Measurements from ENCODE around the gene FKBP14.

The FKBP14 gene

DNA sequence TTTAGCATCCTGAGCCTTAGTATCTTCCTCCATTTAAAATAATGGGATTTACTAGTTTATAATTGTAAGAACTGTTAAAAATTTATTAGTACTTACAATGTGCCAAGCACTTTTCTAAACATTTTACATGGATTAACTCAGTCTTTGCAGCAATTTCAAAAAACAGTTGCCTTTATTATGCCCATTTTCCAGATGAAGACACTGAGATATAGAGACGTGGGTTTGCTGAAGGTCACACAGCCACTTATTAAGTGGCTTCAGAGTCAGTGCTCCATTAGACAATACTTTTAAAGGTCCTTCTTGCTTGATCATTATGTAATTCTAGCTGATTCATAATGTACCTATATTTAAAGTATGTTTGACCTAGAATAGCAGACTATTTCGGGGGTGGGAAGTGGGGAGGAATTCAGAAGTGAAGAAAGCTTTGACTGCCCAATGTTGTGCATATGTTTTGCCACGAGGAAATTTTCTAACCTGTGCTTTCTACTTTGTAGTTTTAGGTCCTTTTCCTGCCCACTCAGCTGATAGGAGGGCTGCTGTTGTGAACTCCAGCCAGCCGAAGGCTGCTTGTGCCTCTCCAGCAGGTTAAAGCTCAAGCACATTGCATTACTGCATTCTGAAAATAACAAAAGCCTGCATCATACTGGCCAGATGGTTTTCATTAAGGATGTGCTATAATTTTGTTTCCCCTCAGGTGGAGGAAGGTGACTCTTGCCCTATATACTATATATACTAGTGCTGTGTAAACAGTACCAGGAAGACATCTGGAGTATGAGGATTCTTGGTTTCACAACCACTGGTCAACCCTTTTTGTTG lies 6.0 kb upstream of the FKBP14 start:
- DNase-seq: no peak

DNA sequence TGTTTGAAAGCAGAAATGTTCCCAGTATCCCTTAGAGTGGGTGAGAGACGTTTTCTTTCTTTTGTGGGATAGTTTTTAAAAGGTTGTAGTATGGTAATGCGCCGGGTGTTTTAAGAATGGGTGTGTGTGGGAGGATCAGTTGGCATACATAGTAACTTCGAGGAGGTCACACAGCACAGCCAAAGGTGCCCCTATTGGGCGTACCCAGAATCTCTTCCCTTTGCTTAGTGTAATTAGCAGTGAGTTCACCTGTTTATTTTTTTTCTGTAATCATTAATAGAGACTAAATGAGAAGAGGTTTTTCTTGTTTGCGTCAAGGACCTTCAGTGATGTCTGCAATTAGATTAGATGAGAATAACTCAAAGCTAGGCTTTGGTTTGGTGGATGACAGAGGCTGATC lies 3.2 kb upstream of the FKBP14 start:
- no peak for DNase-seq

GRCh38 chr7:30028749-30029635 lies 2.5 kb upstream of the FKBP14 start:
- no peak for DNase-seq

DNA sequence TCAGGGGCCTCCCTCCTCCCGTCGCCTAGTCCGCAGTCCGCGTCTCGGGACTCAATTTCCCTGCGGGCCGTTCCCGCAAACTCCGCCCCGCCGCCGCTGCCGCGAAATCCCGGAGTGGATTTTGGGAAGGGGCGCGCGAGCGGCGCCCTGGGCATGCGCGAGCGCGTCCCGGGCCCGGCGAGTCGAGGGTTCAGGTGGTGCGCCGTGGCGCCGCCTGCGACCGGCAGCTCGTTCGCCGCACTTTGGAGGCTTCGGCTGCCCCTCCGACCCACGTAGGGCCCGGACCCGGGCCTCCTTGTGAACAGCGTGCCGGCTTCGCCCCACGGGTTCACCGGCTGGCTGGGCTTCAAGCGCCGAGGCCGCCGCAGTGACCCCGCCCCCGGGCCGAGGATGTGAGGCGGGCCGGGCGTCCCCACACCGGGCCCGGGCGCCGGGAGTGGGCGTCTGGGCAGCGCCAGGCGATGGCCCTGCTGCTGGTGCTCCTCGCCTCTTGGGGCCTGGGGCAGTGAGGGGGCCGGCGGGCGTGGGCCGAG lies 1.8 kb upstream of the FKBP14 start, which contains the start of gene PLEKHA8:
Gene PLEKHA8 (plus strand): TSS at position 197 of the 533 bp plus-strand sequence. CDS start 351 bp downstream, outside the sequence.
- peak; percentile 78 for DNase-seq

GRCh38 chr7:30027740-30028215 lies 1.3 kb upstream of the FKBP14 start:
- DNase-seq: no peak

DNA sequence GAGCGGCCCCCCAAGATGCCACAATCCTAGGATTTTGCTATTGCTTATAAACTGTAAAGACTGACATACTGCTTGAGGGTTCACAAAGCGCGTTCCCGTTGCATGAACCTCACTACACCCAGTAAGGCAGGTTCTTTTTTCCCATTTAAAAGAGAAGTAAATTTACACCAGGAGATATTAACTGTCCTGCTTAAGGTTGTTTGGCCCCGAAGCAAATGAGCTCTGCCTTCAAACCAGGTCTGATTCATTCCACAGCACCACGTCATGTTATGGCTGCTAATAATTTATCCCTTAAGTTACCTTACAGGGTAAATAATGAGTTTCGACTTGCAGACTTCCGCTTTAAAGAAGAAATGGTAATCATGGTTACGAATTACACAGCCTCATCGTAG lies 559 bp upstream of the FKBP14 start:
- DNase-seq: no peak

DNA sequence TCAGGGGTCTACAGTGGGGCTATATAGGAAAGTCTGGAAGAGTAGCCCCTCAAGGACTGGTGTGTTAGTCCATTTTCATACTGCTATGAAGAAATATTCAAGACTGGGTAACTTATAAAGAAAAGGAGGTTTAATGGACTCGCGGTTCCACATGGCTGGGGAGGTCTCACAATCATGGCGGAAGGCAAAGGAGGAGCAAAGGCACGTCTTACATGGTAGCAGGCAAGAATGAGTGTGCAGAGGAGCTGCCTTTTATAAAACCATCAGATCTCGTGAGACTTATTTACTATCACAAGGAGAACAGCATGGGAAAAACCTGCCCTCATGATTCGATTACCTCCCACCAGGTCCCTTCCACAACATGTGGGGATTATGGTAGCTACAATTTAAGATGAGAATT lies 3.0 kb downstream of the FKBP14 start:
- DNase-seq: no peak

DNA sequence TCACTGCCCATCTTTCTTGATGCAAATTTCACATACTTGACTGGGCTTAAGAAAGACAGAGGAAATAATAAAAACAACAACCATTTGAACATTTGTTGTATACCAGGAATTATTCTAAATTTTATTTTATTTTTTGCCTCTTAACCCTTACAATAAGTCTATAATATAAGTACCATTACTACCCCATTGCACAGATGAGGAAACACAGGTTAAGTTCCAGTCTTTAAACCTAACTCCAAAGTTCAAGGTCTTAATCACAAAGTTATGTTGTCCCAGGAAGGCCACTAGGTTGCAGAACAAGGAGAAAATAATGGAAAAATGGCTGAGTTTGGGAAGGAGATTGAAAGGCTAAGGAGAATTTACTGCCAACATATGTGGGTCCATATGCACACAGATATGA lies 3.5 kb downstream of the FKBP14 start:
- DNase-seq: no peak

GRCh38 chr7:30020535-30020934 lies 6.0 kb downstream of the FKBP14 start:
- DNase-seq: no peak

- no peak for DNase-seq
These were observed 6.5 kb downstream of the FKBP14 start for GRCh38 chr7:30019960-30020359.

- DNase-seq: no peak
These were observed 7.1 kb downstream of the FKBP14 start for GRCh38 chr7:30019387-30019786.

- no peak for DNase-seq
These were observed 8.1 kb downstream of the FKBP14 start for GRCh38 chr7:30018451-30018850.

DNA sequence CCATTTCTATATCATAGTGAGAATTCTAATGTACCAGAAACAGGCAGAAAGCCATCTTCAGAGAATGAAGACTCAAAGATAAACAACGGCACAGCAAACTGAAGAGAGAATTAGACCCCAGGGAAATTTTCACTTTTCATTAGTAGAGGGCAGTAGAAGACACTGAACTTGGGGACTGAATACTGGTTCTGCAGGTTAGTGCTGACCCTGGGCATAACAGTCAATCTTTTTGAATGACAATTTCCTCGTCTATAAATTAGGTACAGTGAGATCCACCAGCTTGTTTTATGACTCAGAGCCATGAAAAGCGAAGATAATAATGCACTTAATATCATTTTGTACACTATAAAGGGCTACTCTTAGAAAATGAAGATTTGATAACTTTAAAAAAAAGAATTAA lies 13.7 kb downstream of the FKBP14 start:
- DNase-seq: no peak

DNA sequence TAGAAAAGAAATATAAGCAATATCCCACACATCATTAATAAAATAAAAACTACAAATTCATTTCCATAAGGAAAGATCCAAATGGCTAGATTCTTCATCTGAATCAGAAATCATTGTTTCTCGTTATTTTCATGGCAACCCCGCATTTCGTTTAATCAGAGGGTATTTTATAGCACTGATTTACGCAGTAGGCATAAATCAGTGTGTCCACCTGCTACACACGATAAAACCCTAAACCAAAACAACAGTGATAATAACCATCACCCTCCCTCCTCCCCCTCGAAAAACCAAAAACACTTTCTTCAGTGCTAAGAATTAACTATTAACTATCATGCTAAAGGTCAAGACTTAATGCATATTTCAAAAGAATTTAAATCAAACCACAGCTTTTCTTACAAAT lies 16.5 kb downstream of the FKBP14 start:
- DNase-seq: no peak

GRCh38 chr7:30005464-30005863 lies 21.0 kb downstream of the FKBP14 start:
- no peak for DNase-seq

- no peak for DNase-seq
These were observed 23.4 kb downstream of the FKBP14 start for GRCh38 chr7:30003098-30003497.

DNA sequence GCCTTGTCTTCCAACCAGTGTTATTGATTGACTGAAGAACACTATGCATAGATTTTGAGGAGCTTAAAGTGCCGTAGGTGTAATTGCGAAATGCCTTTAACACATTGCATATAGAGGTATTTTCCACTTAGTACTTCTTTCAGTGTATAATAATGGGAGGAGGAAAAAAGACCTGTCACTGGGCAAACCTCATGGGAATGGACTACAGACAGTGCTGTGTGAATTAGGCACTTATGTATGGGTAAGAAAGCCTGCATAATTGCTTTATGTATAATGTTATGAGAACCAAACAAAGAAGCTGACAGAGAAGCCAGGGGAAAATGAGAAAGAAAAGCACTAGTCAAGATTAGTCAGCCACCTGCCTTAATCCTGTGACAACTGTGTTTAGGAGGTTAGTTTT lies 24.5 kb downstream of the FKBP14 start:
- no peak for DNase-seq

DNA sequence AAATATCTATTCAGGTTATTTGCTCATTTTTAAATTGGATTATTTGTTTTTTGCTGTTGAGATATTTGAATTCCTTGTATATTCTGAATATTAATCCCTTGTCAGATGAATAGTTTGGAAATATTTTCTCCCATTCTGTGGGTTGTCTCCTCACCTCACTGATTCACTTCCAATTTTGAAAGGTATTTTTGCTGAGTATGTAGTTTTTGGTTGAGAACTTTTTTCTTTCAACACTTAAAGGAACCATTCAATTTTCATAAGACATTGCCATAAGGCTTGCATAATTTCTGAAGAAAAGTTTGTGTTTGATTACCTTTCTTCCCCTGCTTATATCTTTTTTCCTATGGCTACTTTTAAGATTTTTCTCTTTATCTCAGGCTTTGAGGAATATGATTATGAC lies 28.0 kb downstream of the FKBP14 start:
- DNase-seq: no peak

- DNase-seq: no peak
These were observed 30.2 kb downstream of the FKBP14 start for GRCh38 chr7:29996321-29996720.

- DNase-seq: no peak
These were observed 30.9 kb downstream of the FKBP14 start for GRCh38 chr7:29995652-29996051.

- DNase-seq: no peak
These were observed 33.4 kb downstream of the FKBP14 start for GRCh38 chr7:29993140-29993539.

DNA sequence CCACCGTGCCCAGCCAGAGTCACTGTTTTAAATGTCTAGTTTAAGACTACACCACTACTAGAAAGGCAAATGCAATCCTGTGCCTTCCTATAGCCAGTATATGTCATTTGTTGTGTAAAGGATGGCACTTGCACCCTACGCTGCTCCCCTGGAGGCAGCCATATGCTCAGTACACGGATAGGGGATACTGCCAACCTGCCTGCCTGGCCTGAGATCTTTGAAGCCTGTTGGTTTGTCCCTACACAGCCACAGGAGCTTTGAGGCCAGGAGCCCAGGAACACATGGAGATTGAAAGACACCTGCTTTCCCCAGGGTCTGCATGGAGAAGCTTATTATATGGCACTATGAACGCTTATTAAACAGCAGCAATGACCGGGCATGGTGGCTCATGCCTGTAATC lies 34.6 kb downstream of the FKBP14 start:
- no peak for DNase-seq

GRCh38 chr7:29990931-29991330 lies 35.6 kb downstream of the FKBP14 start:
- DNase-seq: no peak

Measured in NCI-H1105 (cell line).